ENCODE measurements around the gene DRICH1.
"Not testable (repeated sequence)": the region's sequence is repeated elsewhere in the genome, so short reads cannot be mapped to it uniquely, and the experiment has no call there.

The DRICH1 gene

DNA sequence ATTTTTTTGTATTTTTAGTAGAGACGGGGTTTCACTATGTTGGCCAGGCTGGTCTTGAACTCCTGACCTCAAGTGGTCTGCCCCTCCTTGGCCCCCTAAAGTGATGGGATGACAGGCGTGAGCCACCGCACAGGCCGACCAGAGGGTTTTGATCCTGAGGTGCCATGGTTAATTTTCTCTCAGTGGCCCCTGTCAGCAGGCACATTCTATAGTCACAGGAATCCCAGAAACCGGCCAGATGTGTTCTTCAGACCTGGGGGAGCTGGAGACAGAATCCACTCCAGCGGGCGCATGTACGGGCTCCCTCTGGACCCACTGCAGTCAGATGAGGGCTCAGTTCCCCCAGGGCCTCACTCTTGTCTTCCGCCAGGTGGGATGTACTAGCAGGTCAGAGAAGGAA is 69.0 kb downstream of the DRICH1 start:
- no peaks in the 10 kb centered on the region for H3K36me3 ChIP-seq (ENCODE audit: control insufficient read depth, insufficient read depth, low read length, severe bottlenecking)
- DNase-seq (ENCODE audit: low read depth): no peak
- no peak overlapping the region for H3K4me3 ChIP-seq (ENCODE audit: low read length)
- no peaks in the 10 kb centered on the region for H3K9me3 ChIP-seq (ENCODE audit: control insufficient read depth, low read length)
- H3K9ac ChIP-seq (ENCODE audit: low read length): no peak overlapping the region
- peaks cover 3% of the 10 kb centered on the region for H3K4me1 ChIP-seq (ENCODE audit: control insufficient read depth, insufficient read depth, low read length)
- H3K27me3 ChIP-seq (replicated peaks; ENCODE audit: control insufficient read depth, insufficient read depth, low read length): peaks cover 47% of the 10 kb centered on the region

DNA sequence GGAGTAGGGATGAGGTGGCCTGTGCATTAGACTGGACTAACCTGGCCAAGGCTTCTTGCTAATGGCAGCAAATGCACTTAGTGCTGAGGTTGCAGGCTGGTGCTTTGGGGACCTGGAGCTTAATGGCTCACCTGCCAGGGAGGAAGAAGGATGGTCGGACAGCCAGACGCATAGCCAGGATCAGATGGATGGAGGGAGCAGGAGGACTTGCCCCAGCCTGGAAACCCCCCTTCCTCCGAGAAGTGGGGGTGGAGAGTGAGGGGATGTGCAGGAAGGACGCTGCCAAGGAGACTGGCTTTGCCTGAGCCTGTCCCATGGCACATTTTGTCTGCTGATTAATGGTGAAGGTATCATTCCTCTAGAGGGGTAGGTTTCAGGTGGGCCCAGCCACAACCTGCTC is 69.9 kb downstream of the DRICH1 start:
- Histone ChIP-seq H3K9me3 (ENCODE audit: control insufficient read depth, low read length) (no peaks in the 10 kb centered on the region), H3K4me3 (ENCODE audit: low read length) (no peak overlapping the region), H3K4me1 (ENCODE audit: control insufficient read depth, insufficient read depth, low read length) (peaks cover 3% of the 10 kb centered on the region), H3K36me3 (ENCODE audit: control insufficient read depth, insufficient read depth, low read length, severe bottlenecking) (no peaks in the 10 kb centered on the region), H3K9ac (ENCODE audit: low read length) (no peak overlapping the region), H3K27me3 (replicated peaks; ENCODE audit: control insufficient read depth, insufficient read depth, low read length) (peaks cover 43% of the 10 kb centered on the region)
- no peak for DNase-seq (ENCODE audit: low read depth)

GRCh38 chr22:23561025-23561510 is 71.1 kb downstream of the DRICH1 start:
- H3K36me3 ChIP-seq (ENCODE audit: control insufficient read depth, insufficient read depth, low read length, severe bottlenecking); H3K9ac ChIP-seq (ENCODE audit: low read length); DNase-seq (ENCODE audit: low read depth); H3K4me3 ChIP-seq (ENCODE audit: low read length); H3K4me1 ChIP-seq (ENCODE audit: control insufficient read depth, insufficient read depth, low read length); H3K9me3 ChIP-seq (ENCODE audit: control insufficient read depth, low read length): not testable (repeated sequence)
- H3K27me3 ChIP-seq (replicated peaks; ENCODE audit: control insufficient read depth, insufficient read depth, low read length): peaks cover 37% of the 10 kb centered on the region

DNA sequence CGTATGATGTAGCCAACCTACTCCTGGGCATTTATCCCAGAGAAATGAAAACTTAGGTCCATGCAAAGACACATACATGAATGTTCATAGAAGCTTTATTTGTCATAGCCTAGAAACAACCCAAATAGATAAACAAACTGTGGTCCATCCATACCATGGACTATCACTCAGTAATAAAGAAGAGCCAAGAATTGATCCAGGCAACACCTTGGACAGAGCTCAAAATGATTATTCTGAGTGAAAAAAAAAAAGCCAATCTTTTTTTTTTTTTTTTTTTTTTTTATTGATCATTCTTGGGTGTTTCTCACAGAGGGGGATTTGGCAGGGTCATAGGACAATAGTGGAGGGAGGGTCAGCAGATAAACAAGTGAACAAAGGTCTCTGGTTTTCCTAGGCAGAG is 71.9 kb downstream of the DRICH1 start:
- peaks cover 34% of the 10 kb centered on the region for H3K27me3 ChIP-seq (replicated peaks; ENCODE audit: control insufficient read depth, insufficient read depth, low read length)
- H3K4me3 ChIP-seq (ENCODE audit: low read length); H3K4me1 ChIP-seq (ENCODE audit: control insufficient read depth, insufficient read depth, low read length); H3K9ac ChIP-seq (ENCODE audit: low read length); H3K36me3 ChIP-seq (ENCODE audit: control insufficient read depth, insufficient read depth, low read length, severe bottlenecking); H3K9me3 ChIP-seq (ENCODE audit: control insufficient read depth, low read length); DNase-seq (ENCODE audit: low read depth): not testable (repeated sequence)

All from adipocyte (in vitro differentiated cells).